C4-2B (cell line): ENCODE results near the gene CPSF7.

Experiments
- H3K27ac ChIP-seq: fragments of 450-650 bp; 2 replicates; pipeline ENCODE4 v1.5.1; 2017
- ZFX ChIP-seq: fragments of 450-650 bp; IDR thresholded peaks from 2 replicates; pipeline ENCODE4 v1.6.1; 2017
- TF ChIP-seq, protein P1 (sequence below): fragments of 450-650 bp; conservative IDR thresholded peaks from 2 replicates; pipeline ENCODE4 v1.5.1; 2017; ENCODE audit warnings: mild to moderate bottlenecking

CPSF7 gene, protein sequence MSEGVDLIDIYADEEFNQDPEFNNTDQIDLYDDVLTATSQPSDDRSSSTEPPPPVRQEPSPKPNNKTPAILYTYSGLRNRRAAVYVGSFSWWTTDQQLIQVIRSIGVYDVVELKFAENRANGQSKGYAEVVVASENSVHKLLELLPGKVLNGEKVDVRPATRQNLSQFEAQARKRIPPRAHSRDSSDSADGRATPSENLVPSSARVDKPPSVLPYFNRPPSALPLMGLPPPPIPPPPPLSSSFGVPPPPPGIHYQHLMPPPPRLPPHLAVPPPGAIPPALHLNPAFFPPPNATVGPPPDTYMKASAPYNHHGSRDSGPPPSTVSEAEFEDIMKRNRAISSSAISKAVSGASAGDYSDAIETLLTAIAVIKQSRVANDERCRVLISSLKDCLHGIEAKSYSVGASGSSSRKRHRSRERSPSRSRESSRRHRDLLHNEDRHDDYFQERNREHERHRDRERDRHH

DNA sequence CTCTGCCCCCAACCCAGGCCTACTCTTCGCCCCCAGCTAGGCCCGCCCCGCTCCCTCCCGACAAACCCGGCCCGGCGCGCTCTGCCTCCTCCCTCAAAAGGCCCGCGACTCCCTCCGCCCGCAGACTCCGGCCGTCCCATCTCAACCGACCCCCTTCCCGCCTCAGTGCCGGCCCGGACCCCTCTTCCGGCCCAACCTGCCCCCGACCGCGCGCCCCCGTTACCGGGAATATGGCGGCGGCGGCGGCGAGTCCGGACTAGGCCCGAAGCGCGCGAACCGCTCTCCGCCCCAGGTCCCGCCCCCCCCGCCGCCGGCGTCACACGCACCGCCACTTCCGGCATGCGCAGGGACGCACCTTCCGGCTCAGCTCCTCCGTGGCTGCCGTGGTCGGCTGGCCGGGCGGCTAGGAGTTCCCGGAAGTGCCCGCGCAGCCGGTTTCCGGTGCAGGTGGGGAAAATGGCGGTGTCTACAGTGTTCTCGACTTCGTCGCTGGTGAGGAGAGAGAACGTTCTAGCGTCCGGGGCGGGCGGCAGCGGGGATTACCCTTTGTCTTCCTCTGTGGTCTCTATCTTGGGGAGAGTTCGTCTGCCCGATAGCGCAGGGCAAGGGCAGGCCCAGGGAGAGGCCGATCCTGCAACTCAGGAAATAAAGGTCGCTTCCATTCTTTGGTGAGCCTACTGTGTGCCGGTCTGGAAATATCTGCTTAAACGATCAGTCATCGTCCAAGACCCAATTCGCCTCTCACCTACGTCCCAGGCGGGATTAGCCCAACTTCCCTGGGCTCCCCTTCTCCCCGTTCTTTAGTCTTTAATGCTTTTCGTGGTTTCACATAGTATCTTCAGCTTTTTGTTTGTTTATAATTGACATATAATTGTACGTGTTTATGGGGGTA lies at the start of gene CPSF7, which contains the start of gene SDHAF2:
CPSF7 (minus strand) TSS at position 285 of the 892 bp plus-strand sequence. CDS start 740 bp downstream, outside the sequence.
SDHAF2 (plus strand) TSS at position 434 of the 892 bp plus-strand sequence; CDS start at position 457, 23 bp downstream.
- TF ChIP-seq ZFX, result peak; percentile 99
- TF ChIP-seq, protein P1, sequence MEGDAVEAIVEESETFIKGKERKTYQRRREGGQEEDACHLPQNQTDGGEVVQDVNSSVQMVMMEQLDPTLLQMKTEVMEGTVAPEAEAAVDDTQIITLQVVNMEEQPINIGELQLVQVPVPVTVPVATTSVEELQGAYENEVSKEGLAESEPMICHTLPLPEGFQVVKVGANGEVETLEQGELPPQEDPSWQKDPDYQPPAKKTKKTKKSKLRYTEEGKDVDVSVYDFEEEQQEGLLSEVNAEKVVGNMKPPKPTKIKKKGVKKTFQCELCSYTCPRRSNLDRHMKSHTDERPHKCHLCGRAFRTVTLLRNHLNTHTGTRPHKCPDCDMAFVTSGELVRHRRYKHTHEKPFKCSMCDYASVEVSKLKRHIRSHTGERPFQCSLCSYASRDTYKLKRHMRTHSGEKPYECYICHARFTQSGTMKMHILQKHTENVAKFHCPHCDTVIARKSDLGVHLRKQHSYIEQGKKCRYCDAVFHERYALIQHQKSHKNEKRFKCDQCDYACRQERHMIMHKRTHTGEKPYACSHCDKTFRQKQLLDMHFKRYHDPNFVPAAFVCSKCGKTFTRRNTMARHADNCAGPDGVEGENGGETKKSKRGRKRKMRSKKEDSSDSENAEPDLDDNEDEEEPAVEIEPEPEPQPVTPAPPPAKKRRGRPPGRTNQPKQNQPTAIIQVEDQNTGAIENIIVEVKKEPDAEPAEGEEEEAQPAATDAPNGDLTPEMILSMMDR, result no peak
- peak within 1 kb of the TSS; percentile 97 for H3K27ac ChIP-seq

DNA sequence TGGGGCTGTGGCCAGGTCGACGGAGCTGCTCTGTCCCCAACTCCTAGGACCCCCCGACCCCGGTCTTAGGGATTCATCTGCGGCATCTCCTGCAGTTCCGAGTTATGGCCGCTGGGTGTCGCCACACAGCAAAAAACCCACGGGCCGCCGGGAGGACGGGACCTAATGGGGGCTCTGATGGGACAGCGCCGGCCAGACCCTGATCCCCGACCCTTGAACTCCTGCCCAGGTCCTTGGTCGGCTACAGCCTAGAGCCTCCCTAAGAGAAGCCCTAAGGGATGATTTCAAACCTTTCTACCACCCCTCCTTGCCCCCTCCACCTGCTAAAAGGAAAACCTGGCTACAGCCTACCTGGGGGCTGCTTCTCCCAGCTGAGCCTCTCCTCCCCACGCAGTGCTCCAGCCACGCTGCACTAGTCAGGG lies 48.0 kb upstream of the CPSF7 start:
- TF ChIP-seq, protein P1, result peak; percentile 96
- no peak for TF ChIP-seq ZFX
- no peak overlapping the region for H3K27ac ChIP-seq

DNA sequence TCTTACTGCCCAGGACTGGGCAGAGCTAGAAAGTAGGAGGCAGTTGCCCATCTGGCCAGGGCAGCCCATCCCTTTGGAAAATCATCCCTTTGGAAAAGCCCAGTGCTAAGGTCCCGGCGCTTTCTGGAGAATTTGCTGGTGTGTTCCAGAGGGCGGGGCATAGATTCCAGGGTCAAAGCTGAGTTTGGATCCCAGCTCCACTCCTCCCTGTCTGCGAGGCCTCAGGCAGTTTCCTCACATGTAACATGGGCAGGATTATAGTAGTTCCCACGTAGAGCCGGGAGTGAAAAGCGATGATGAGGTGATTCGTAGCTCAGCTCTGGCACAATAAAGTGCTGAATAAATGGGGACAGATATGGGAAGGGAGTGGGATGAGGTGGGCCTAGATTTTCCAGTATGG lies 47.4 kb upstream of the CPSF7 start:
- H3K27ac ChIP-seq, result no peak overlapping the region

DNA sequence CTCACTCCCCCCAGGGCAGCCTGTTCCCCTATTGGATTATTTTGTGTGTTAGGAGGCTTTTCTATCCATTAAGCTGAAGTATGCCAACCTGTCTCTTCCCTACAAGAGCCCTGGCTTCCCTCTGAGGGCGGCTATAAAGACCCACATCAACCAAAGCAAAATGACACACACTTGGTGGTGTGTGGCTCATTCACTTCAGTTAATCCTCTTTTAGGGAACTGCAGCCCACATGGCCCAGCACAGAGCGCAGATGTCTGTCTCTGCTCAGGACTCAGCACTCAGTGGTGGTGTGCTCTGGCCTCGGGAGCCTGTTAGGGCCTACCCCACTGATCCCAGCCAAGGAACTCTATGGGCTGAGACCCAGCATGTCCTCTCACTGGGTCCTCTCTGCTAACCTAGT lies 46.6 kb upstream of the CPSF7 start:
- TF ChIP-seq ZFX, result no peak
- TF ChIP-seq, protein P1, result no peak
- no peak overlapping the region for H3K27ac ChIP-seq

More for the DNA sequence above, 47.4 kb upstream of the CPSF7 start:
- no peak for TF ChIP-seq ZFX
- TF ChIP-seq, protein P1, result no peak

DNA sequence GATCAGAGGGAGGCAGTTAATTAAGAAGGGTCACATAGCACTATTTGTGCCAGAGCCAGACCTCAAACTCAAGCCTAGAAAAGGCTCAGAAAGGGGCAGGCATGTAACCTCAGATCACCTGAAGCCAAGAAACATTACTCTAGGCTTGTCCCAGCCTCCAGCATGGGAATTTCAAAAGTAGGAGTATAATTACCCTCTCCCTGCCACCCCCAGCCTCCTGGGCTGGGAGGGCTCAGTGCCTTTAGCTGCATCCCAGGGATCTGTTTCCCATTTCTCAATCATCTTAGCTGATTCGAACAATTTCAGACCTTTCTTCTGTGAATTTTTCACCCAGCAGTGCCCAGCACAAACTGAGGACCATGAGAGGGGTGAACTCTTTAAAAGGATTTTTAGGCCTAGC lies 45.7 kb upstream of the CPSF7 start:
- TF ChIP-seq, protein P1, result no peak
- TF ChIP-seq ZFX, result no peak
- no peak overlapping the region for H3K27ac ChIP-seq

DNA sequence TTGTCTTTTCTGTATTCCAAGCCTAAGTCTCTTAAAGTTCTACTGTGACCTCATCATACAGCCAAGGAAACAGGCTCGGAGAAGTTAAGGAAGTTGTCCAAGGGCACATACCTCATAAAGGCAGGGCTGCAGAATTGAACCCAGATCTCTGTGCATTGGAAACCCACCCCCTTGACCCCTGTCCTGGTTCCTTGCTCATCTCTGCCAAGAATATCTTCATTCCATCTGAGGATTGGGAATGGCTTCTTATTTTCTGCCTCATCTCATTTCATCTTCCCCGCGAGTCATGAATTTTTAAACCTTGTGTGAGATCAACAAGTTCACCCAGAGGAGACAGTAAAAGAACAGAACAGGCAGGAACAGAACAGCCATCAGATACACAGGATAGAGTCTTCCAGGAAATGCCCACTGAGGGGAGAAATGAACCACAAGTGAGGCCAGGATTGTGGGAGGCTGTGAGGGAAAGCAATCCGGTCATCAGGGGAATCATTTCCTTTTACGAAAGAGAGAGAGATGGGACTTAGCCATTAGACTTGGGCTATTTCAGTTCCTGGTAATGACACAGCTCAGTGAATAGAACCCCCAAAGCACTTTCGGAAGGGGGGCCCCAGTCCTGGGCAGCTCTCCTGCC lies 44.4 kb upstream of the CPSF7 start:
- no peak overlapping the region for H3K27ac ChIP-seq
- TF ChIP-seq, protein P1, result no peak
